ENCODE data around the gene TMSB15B.

- TF ChIP-seq CTCF (IDR thresholded peaks at IDR 0.05), result no peak
- TF ChIP-seq POLR2A (IDR thresholded peaks at IDR 0.05), result no peak
Measured at GRCh38 chrX:103927030-103927429, 35.4 kb upstream of the TMSB15B start.

Measured in right lobe of liver (tissue), 4 donors.